GM19328 (cell line): ENCODE results near the gene KCNH2.
A peak's percentile ranks its signal among the peaks of the same experiment; 100 is the strongest.

Source experiments
- ATAC-seq: cut with Tn5 transposase; IDR thresholded peaks from one replicate; pipeline ENCODE4 v1.9.1; 2021; ENCODE audit warnings: mild to moderate bottlenecking, moderate library complexity; ENCODE audit not compliant: unreplicated experiment

KCNH2 gene

DNA sequence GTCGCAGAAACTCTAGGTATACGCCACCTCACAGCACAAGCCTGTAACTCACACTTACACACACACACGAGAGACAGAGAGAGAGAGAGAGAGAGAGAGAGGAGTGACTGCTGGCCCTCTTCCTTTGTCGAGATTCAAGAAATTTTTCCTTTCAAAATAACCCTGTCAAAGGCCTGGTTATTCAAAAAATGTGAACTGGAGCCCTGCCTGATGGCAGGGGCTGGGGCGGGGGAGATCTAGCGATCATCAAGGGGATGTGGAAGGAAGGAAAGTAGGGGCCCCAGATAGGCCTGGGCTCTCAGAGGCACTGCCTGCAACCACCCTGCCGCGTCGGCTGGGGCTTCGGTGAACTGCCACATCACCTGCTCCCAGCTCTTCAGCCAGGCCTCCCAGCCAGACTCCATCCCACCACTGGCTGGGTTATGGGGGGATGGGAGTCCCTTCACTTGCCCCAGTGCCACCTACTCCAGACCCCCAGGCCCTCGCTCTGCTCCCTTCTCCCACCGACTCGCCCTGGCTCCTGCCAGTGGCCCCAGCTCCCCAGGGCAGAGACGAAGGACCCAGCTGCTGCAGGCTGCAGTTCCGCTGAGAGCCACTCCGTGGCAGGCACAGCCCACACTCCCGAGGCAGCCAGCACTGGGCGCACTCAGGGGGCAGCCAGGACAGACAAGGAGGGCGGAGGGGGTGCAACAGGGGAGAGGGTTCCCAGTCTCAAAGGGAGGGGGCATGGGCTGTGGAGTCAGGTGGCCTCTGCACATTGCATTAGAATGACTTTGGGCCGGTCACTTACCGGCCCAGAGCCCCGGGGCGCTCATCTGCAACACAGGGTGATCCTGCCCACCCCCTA is 15.3 kb downstream of the KCNH2 start:
- ATAC-seq: peak; percentile 70

DNA sequence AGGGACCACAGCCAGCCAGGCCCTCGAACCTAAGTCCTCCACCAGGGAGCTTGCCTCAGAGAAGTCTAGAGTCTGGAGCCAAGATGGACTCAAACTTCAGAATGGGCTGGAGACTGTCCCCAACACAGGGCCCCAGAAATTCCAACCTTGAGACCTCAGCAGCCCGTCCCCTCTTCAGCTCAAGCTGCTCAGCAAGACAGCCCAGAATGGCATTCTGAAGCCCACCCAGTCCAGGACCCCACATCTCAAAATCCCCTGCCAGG is 15.9 kb downstream of the KCNH2 start:
- ATAC-seq: no peak

DNA sequence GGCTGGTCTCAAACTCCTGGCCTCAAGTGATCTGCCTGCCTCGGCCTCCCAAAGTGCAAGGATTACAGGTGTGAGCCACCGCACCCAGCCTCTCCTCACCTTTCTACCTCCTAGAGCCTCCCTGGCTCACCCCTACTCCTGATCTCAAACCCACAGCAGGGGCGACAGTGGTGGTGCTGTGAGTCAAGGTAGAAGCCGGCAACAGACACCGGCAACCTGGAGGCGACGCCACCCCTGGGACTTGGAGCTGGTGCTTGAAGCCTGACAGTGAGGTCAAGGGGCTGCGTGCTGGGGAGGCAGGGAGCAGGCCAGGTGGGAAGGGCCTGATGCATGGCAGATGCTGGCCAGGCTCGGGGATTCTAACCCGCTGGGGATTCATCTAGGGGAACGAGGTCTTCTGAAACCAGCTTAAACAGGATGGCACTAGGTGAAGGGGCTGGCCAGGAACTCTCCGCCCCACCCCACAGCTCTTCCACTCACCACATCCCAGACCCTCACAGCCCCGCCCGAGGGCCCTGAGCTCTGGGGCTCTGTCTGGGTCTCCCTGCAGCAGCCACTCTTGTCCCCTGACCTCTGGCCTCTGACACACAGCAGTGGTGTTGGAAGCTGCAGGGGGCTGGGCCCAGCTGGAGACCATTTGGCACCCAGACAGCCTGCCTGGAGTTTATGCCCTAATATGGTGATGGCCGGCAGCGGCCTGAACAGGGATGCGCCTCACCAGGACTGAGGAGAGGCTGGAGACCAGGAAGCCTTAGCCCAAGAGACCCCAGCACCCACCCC is 16.4 kb downstream of the KCNH2 start:
- ATAC-seq: no peak

DNA sequence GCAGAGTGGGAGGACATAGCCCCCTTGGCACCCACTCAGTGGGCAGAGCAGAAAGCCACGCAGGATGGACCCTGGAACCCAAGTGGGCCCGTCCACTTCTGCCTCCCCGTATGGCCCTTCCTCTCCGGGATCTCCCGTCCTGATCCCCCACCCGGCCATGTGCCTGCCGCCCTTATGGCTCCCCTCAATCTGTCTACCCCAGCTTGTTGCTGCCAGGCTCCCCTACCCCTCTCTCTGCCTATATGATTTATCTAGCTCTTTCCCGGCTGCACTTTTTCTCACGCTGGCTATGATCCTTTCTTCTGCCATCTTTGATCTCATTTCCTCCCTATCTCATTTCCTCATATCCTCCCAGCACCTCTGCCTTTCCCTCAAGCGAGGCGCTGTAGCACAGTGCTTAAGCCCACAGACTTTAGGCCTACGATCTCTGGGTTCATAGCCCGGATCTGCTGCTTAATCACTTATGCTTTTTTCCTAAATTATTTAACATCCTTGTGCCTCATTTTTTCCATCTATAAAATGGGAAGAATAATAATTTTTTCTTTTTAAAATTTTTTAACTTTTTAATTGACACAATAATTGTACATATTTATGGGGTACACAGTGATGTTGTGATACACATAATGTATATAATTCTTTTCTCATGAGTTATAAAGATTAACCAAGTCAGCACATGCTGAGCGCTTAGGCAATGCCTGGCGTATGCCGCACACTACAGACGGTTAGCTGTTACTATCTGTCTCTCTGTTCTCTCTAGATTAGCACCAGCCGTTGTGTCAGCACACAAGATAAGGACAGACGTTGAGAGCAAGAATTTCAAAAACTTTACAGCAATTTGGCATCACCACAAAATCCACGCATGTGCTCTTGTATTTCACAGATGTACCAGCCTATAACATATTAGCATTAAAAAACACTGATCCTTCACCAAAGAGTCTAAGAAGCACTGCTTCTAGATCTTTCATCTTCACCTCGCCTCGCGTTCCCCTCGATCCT is 18.1 kb downstream of the KCNH2 start:
- ATAC-seq: no peak

DNA sequence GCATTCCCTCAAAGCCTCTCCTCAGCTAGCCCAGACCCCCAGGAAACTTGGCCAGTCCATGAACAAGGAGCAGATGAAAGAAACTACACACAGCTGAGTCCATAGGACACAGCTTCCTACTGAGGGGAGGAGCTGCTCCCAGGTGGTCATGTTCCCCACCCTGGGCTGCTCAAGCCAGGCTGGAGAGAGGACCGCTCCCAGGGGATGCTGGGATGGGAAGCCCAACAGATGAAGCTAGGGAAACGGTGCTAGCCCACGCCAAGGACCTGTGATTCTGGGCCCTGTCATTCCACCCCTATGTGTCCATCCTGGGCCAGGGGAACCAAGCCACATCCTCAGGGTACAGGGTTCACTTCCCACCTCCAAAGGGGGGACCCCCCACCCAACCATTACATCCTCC is 19.0 kb downstream of the KCNH2 start:
- ATAC-seq: no peak

DNA sequence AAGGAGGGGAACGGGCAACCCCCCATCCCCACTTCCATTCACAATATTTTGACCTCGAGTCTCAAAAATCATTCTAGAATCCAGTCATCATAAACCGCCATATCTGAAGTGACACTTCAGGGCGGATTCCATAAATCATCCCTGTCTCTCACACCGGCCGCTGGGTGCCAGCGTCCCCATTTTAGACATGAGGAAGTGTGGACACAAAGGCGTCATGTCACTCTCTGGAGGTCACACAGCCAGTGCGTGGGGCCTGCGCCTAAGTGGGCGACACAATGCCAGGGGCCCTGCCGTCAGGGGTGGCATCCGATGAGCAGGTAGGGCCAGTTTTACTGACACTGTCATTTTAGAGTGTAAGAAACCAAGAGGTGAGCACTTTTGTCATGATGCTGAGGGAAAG is 19.5 kb downstream of the KCNH2 start:
- no peak for ATAC-seq

DNA sequence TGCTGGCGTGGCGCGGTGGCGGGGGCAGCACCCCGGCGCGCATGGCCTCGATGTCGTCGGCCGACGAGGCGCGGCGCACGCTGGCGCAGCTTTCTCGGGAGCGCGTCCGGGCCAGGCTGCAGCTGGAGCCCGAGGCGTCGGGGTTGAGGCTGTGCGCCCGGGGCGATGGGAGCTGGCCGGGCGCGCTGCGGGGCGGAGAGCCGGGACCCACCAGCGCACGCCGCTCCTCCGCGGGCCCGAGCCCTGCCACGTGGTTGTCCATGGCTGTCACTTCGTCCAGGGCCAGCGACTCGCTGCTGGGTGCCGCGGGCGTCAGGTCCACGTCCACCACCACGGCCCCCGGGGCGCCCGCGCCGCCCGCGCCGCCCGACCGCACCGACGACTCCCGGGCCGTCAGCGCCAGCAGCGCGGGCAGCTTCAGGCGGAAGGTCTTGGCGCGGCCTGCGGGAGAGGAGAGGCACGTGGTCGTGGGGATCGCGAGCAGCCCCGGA is 20.0 kb downstream of the KCNH2 start:
- no peak for ATAC-seq

DNA sequence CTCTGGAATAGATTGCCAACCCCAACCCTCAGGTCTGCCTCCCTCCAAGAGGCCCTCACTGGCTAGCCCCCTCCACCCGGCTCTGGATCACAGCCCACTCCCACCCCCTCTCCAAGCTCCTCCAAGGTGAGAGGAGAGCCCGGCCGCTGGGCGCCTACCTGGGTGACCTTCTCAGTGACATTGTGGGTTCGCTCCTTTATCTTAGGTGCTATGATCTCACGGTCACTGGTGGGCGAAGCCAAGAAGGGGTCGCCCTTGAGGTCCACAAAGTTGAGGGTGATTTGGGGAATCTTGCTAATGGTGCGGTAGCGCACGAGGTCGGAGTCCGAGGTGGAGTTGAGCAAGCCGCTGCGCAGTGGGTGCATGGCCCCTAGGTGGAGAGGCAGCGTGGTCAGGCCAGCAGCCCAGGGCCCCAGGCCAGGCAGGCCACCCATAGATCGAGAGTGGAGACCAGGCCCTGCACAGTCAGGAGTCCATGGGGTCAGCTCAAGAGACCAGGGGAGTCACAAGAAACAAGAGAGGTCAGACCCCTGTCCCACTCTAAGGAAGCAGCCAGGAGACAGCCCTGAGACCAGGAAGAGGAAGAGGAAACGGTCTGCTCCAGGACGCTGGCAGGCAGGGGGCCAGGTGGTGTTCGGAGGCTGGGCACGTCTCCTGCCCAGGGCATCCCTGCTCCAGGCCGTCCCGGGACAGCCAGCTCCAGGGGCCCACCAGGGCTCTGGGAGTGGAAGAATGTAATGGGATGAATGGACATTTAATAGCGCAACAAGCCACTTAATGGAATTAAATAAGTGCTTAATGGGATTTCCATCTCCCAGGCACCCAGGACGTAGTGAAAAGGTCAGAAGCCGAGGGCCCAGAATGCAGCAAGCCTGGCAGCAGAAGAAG is 20.7 kb downstream of the KCNH2 start:
- no peak for ATAC-seq

DNA sequence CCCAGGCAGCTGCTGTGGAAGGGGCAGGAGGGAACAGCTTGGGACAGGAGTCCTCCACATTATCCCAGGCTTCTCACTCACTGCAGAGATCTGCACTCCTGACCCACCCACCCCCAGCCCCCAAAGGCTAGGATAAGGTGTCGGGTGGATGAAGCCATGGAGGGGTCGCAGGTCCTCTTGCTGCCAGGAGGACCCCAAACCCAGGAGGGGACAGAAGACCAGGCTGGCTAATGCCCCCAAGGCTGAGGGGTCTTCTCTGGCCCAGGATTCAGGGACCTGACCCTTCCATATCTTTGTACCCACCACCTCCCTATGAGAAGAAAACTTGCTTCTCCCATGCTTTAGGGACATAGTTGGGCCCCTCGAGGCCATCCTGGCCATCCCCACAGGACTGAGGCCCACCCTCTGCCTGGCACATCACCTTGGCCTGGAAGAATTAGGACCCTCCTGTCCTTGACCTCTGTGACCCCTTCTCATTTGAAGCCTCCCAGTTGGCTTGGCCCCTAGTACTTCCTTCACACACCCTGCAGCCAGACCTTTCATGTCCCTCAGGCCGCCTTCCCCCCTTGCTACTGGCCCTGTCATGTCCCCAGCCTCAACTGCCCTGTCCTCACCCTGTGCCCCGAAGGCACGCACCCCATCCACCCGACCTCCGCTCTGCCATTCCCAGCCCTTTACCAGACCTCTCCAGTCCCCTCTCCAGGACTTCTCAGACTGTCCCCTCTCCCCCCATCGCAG is 21.6 kb downstream of the KCNH2 start:
- no peak for ATAC-seq

DNA sequence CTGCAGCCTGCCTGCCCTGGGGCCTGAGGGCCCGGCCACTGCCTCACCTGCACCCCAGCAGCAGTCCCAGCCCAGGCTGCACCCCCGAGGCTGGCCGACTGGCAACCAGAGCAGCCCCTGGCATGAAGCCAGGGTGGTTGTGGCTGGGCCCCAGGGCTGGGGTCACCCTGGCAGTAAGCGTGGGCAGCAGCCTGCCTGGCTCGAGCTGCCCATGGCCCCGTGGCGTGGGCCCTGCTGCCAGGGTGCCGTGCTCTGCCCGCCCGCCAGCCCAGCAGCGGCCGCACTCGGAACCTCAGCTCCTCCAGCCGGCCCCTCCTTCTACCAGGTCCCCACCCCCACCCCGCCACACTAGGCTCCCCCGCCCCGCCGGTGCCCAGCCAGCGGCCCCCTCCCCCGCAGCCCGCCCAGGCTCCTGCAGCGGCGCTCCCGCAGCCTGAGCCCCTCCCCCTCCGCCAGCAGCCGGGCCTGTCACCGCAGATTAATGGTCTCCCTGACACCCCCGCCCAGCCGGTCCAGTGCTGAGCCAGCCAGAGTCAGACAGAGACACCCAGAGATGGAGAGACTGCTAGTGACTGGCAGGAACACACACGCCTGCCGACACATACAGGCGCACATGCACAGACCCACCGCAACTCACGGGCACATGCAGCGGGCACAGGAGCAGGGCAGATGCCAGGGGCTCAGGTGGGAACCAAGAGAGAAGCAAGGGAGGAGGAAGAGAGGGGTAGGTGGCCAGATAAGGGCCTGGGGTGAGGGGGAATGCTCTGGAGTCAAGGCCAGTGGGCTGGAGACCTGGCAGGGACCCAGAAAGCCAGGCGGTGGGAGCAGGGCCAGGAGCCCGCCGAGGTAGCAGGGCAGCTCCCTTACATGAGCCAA is 22.4 kb downstream of the KCNH2 start:
- ATAC-seq: no peak

DNA sequence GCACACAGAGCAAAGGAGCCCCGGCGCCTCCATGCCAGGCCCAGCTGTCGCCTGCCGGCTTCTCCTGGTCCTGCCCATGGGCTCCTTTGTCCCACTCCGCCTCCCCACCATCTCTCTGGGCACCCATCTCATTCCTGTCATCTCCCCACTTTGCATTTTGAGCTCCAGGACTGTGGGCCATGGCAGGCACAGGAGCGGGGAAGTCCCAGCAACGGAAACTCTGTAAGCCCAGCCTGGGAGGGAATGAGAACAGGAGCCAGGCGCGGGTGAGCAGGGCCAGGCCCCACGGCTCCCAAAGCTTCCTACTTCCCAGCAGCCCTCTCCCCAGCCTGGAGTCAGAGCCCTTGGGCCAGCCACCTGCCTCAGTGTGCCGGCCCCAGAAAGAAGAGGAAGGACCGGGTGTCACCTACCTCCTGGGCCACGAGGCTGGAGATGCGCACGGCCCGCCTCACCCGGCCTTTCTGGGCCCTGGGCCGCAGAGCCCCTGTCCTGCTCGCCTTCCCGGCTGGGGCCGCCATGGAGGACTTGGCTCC is 23.1 kb downstream of the KCNH2 start:
- no peak for ATAC-seq

DNA sequence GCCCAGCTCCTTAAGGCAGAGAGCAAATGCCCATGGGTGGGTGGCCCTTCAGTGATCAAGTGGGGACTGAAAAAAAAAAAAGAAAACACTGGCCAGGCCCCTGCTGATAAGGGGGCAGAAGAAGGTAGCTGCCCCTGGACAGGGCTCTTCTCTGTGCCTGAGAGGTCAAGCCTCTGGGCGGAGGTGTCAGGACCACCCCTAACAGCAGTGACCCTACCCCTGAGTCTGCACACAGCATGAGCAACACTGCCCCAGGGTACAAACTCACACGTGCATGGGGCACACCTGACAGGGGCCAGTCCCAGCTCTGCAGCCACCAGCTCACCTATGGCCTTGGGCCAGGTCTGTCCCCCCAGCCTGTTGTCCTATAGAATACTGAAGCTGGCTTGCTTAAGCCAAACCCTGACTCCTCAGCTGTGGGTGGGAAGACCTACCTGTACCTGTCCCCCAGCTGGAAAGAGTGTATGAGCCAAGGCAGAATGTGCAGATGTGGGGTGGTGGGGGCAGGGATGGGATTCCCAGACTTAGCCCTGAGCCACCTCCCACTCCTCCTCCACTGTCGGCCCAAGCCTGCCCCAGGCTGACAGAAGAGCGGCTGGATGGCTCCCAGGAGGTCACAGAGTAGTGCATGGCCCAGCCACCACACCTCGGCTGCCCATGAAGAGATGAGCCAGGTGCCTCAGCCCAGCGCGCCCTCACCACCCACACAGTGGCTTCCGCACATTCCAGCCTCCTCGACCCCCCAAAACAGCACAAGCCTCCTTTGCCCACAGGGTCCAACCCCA is 23.7 kb downstream of the KCNH2 start:
- ATAC-seq: no peak

DNA sequence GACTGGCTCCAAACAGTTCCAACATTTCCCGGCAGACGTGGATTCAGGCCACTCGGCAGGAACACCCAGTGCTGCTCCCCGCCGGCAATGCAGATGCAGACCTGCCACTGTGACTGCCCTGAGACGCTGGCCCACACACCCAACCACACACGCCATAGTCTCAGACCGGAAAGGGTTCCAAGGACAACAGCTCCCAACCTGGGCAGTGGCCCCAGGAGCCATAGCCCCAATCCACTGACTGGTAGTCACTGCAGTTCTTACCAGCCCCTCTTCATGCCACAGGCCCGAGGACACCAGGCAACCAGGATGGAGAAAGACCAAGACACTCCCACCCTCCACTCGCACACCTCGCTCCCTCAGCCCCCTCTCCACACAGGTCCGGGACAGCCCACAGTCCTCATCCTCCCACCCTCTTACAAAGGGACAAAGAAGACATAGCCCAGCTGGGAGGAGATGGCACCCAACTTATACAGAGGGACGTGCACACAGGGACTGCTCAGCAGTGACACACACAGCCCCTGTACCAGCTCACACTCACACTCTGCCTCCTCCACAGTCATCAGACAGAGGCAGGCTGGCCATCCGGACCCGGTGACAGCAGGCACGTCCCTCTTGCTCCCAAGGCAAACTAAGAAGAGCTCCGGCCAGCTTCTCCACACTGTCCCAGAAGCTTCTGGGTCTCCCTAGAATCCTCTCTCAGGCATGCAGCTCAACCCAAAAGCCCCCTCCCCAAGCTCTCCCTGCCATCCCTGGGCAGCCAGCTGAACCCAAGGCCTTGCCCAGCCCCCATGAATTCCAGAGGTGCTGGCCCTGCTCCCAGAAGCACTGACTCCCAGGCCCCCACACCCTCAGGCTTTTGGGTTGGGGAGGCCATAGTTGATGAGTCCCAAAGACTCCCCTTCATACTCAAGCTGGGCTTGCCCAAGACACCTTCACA is 24.8 kb downstream of the KCNH2 start:
- ATAC-seq: no peak

DNA sequence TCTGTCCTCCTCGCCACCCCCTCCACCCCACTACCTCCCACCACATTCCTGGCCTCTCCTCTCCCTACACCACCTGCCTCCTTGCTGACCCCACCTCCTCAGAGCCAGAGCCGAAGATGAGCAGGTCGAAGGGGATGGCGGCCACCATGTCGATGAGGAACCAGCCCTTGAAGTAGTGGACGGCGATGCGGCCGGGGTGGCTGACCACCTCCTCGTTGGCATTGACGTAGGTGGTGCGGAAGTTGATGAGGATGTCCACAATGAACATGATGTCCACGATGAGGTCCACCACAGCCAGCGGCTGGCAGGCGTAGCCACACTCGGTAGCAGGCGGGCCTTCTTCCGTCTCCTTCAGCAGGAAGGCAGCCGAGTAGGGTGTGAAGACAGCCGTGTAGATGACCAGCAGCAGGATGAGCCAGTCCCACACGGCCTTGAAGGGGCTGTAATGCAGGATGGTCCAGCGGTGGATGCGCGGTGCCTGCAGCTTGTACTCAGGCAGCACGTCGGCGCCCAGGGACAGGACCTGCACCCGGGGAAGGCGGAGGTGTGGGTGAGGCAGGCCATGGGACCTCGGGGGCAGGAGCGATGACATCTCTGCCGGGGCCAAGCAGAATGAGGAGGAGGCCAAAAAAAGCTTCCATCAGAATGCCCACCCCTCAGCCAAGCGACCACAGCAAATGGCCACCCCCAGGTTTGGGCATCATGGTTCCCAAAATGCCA is 25.6 kb downstream of the KCNH2 start:
- no peak for ATAC-seq

DNA sequence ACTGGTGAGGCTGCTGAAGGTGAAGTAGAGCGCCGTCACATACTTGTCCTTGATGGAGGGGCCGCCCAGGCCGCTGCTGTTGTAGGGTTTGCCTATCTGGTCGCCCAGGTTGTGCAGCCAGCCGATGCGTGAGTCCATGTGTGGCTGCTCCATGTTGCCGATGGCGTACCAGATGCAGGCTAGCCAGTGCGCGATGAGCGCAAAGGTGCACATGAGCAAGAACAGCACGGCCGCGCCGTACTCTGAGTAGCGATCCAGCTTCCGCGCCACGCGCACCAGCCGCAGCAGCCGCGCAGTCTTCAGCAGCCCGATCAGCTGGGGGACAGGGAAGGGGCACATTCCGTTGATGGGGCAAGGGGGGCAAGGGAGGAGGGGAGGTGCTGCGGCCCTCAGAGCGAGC is 26.6 kb downstream of the KCNH2 start:
- no peak for ATAC-seq

DNA sequence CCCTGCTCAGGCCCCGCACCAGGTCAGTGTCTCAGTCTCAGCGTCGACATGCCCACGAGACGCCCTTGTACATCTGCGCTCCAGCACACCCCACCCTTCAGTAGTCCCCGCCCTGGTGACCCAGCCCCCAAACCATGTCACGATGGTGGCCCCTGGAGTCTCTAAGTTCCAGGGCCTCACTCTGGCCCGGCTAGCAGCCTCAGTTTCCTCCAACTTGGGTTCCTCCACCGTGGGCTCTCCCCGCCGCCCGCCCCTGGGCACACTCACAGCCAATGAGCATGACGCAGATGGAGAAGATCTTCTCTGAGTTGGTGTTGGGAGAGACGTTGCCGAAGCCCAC is 27.0 kb downstream of the KCNH2 start:
- no peak for ATAC-seq
